Activated gamma-delta T cell (primary cell): ENCODE measurements around the gene SMOC1.
A peak's percentile ranks its signal among the peaks of the same experiment; 100 is the strongest.

Experiments
- DNase-seq: peaks from one replicate; lab custom pipeline; 2025; lab: John Stamatoyannopoulos, UW

The SMOC1 gene

DNA sequence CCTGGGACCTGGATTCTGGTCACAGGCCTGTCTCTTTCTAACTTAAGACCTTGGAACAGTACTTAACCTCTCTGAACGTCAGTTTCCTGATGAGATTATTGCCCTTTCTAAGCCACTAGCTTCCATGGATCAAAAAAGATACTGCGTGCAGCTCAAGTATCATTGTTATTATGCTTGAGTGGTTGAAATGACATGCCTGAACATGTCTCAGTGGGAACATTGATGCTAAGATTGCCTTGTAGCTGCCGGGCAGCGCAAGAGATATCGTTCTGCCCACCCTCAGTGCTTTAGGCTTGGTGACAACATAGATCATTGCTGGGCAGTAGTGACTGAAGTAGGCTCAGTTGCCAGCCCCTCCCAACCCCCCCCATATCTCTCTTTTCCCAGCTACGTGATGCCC is 131.9 kb downstream of the SMOC1 start:
- DNase-seq, result no peak

DNA sequence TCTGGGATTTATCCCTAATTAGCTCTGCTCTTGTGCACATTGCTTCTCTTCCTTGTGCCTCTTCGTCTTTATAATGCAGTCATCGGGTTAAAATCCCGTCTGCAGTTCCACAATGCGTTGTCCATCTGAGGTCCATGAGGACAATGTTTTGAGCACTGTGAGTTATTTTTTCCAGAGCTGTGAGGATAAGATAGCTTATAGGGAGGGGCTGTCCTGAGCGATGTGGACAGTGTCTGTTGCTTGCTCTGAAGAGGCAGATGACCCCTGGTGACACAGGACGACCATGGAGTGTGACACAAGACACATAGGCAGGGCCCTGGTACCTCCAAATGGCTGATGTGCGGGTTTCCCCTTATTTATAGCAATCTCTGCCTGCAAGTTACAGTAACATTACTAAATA is 132.5 kb downstream of the SMOC1 start:
- DNase-seq, result no peak

DNA sequence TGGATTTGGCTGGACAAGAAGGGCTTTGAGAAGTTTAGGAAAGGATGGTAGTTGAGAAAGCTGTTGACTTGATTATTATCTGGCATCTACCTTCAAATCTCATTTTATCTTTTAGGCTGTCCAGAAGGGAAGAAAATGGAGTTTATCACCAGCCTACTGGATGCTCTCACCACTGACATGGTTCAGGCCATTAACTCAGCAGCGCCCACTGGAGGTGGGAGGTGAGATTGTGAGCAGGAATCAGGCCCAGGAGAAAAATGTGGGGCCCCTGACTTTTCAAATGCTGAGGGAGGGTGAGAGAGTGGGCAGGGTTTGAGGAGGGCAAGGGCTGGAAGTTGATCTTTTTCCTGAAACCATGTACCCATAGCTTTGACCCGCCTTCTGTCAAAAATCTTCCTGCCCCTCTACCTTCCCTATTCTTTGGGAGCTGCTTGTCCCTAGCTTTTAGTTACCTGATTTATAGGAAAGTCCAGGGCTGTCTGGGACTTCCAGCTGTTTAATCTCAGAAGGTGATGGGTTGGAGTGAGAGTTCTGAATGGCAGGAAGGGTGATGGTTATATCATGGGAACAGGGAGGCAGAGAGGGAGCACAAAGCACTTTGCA is 134.2 kb downstream of the SMOC1 start:
- no peak for DNase-seq

DNA sequence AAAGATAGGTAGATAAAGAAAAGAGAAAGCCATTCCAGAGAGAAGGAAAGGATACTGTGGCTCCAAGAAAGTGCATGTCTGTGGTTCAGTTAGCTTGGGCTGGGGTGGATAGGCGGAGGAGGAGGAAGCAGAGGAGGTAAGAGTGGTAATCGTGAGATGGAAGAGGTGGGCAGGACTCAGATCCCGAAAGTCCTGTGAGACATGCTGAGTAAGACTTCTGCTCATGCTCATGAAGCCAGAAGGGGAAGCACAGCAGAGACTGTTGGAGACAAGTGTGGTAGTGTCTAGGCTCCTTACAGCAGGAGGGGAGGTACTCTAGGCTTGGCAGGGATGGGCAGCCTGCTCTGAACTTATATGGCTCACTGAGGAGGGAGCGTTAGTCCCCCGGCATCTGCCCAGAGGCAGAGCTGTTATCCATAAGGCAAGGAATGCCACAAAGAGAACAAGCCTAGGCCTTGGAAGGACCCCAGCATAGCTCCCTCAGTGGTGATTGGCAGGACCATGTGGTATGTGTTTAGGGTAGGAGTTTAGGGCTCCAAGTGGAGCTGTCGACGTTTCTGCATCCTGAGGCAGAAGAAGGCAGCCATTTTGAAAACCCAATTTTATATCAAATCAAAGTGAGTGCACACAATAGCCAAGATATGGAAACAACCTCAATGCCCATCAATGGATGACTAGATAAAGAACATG is 135.3 kb downstream of the SMOC1 start:
- no peak for DNase-seq

DNA sequence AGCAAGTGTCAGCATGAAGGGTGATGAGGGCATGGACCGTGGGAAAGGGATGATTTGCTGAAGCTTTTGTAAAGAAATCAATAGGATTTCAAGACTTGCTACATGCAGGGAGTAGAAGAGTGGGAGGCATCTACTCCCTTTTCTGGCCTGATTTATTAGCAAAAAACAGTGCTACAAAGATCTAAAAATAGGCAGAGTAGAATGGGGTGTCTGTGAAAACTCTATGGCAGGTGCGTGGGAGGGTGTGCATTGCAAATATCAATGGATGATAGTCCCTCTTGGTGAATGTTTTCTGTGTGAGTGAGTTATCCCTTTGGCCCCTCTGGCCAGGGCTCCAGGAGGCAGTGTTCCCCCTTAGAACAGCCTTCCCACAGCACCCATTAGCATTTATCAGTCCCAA is 139.0 kb downstream of the SMOC1 start:
- DNase-seq, result no peak

DNA sequence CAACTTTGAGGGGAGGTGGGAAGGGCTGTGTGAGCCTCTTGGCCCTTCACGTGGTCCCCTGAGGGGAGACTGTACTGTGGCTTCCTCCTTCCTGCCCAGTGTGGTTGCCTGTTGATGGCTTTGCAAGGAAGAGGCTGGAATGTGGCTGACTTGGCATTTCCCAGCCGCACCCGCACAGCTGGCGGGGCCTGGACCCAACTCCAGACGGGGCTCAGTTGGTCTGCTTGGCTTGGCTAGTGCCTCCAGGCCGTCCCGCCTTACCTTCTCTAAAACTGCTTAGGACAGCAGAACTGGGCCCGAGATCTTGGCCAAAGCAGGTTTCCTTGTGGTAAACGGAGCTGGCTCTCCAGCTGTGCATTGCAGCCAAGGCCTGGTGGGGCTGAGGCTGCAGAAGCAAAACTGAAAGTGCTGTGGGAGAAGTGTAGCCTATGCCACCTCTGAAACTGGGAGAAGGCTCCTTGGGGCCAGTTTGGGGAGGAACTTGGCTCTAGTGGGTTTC is 139.5 kb downstream of the SMOC1 start:
- DNase-seq, result no peak

DNA sequence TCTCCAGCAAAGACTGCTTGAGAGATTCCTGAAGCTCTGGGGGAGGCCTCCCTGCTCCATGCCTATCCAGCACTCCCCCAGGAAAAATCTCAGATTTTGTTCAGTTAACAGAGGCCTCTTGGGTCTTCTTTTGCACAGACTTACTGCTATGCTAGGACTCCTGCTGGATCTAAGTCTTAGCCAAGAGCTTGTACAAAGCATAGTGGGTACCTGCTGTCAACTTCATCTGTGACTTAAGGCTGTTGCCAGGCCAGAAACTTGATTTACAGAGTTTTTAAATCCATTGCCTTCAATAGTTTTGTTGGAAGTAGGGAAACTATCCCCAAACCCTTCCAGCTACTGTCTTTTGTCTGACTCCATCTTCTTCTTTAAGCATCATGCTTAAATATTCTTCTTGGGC is 140.5 kb downstream of the SMOC1 start:
- no peak for DNase-seq

DNA sequence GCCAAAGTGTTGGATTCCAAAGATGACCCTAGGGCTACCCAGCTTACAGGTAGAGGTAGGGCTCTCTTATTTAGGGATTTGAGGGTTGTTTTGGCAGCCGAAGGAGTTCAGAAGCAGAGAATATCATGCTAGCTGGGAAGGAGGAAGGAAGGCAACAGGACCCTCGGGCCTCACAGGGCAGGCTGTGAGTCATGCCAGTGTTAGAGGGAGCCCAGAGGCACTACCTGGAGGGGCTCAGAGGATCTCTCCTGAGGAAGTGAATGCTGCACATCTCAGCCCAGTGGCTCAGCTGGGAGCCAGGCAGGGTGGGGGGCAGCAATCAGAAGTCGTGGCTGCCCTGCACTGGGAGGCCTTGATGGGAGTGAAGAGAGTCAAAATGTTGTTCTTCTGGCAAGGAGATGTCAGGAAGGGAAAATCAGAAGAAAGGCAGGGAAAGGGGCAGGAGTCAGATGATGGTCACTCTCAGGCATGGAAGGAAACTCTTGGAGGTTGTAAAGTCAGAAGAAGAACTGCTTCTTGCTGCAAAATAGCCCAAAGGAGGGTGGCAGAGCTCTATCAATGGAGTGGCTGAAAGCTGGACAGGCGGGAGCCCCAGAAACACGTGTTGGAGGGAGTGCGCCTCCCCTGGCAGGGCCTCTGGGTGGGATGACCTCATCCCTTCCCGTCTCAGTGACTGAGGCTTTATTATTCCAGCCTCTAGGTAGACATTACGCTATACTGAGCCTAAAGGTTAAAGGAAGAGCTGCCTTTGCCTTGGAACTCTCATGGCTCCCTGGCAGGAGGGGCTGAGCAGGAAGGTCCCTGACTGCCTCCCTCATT is 141.3 kb downstream of the SMOC1 start:
- DNase-seq, result no peak

DNA sequence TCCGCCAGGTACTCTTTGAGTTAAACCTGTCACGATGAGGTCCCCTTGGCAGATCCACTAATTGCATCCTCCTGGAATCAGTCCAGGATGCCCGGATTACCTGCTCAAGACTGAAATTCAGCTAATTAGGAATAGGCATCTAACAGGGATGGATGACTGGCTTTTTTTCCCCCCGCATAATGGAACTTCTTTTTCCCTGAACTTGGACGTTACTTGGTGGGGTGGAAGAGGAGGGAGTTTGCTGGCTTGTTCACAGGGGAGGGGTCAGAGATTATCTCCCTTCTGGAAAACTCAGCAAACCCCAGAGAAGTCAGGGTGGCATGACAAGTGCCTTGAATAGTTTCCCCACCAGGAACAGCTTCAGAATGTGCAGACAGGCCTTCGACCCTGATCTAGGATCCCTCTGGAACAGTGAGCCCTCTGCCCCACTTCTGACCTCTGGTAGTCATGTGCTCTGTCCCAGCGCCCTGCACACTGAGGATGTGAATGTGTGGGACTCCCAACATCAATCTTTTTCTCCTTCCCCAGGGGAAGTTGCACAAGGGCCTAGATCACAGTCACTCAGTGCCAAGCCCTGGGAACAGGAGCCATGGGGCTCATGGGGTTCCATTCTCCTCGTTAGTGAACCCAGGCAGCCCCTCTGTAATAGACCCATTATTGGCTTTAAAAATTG is 142.5 kb downstream of the SMOC1 start:
- no peak for DNase-seq

DNA sequence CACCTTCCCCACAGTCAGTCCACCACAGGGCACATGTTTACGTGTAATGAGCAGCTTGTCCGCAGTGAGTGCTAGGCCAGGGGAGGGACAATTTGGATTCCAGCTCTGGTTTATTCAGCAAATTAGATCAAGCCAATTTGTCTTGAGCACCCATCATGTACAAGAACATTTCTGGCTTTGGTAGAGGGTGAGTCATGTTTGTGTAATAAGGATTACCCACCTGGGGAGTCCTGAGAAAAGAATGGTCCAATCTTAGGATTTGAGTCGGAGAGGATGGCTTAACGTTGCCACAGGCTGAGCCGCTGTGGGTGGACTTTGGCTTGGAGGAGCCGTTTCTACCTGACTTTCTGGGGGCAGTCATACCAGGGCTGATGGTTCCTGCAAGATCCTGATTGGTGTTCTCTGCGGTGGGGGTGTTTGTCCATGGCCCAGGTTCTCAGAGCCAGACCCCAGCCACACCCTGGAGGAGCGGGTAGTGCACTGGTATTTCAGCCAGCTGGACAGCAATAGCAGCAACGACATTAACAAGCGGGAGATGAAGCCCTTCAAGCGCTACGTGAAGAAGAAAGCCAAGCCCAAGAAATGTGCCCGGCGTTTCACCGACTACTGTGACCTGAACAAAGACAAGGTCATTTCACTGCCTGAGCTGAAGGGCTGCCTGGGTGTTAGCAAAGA is 143.7 kb downstream of the SMOC1 start:
- no peak for DNase-seq

DNA sequence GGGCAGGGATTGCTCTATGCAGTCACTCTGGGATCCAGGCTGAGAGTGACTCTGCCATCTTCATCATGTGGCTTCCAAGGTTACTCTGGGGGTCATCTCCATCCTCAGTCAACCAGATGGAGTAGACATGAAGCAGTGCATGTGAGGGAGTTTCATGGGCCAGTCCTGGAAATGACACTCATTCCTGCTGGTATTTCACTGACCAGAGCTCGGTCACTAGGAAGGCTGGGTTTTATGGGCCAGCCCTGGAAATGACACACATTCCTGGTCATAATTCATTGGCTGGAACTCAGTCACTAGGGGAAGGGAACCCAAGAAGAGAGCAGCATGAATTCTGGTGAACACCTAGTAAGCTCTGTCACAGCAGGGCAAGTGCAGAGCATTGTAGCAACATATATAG is 144.7 kb downstream of the SMOC1 start:
- no peak for DNase-seq

DNA sequence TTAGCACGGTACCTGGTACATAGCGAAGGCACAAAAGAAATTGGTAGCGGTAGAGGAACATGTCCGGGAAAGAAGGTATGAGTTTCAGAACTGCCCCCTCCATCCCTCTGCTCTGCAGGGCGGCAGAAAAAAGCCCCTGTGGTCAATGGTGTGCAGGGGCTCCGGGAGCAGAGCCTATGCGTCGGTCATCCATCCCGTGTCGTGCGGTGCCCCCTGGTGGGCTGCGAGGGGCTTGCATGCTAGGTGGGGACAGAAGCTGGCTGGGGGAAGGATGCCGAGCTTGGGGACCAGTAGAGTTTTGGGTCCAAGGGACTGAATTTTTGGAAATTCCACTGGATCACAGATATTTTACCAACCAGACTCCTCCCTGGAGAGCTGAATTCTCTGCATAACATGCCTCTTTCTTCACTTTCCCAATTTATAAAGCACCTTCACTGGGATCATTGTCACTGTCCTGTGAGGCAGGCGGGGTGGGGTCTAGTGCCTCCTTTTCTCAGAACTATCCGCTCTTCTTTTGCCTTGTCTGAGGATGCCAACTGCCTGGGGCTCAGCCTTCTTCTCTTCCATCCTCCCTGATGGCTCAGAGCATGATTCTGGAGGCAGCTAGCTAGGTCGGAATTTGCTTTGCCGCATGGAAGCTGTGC is 148.7 kb downstream of the SMOC1 start:
- peak; percentile 14 for DNase-seq

DNA sequence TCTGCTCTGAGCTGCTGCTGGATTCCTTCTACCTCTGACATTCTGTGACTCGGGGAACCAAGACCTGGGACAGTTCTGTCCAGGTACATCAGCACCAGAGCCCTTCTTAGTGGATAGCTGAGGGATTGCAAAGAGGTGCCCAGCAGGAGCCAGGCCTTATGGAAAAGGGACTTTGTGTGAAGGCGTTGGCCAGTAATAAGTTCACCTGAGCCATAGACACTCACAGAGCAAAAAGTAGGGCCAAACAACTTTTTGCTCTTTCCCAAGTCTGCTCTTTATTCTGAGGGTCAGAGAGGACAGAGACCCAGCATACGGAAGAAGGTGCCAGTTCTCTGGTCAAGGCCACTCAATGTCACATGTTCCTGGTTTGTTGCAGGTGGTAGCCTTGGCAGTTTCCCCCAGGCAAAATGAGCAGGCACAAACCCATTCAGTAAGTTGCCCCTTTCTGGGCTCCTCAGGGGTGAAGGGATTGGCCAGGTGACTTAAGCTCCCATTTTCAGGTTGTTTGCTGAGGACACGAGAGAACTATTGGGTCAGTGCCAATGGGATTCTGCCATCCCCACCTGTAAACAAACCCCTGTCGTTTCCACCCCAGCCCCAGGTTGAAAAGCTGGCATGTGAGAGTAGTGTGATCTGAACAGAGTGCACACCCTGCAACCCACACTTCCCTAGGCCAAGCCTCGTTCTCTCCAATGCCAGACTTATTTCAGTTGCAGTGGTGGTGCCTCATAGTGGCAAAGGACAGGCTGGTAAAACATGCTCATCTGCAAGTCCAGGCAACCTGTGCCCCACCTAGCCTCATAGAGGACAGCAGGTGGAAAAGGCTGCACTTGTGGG is 150.3 kb downstream of the SMOC1 start:
- DNase-seq, result no peak

DNA sequence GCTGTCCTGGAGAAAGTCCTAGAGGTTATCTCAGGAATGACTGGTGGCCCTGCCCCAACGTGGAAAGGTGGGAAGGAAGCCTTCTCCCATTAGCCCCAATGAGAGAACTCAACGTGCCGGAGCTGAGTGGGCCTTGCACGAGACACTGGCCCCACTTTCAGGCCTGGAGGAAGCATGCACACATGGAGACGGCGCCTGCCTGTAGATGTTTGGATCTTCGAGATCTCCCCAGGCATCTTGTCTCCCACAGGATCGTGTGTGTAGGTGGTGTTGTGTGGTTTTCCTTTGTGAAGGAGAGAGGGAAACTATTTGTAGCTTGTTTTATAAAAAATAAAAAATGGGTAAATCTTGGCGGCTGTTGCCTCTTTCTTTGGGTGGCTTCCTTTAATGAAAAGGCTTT is 152.8 kb downstream of the SMOC1 start:
- DNase-seq, result no peak

DNA sequence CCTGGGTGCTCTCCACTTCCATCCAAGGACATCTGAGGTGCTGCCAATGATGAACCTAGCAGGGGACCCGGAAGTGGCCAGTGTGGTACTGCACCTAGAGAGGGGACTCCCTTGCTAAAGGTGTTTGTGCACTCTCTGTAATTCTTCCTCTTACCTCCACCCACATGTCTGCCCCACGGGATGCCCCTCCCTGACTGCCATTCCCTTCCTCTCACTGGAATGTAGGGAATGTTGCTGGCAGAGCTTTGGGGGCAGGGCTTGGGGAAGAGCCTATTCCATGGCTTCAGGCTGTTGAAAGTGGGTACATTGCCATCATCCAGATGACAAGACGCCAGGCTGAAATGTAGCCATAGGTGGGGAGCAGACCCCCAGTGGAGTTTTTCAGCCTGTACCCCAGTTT is 153.2 kb downstream of the SMOC1 start:
- DNase-seq, result no peak

DNA sequence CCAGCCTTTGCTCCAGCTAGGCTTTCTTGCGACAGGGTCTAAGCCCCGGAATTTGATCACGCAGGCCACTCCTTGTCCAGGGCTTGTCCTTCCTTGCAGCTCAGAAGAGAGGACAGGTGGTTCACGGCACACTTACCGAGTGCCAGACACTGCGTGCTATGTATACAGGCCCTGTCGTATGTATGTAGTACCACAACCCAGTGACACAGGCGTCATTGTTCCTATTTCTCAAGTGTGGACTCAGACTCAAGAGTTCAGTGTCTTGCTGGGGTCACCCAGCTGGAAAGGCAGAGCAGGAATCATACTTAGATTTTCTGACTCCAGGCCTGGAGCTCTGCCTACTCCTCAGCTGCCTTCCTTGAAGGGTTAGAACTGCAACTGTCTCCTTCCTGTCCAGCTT is 153.9 kb downstream of the SMOC1 start:
- no peak for DNase-seq

DNA sequence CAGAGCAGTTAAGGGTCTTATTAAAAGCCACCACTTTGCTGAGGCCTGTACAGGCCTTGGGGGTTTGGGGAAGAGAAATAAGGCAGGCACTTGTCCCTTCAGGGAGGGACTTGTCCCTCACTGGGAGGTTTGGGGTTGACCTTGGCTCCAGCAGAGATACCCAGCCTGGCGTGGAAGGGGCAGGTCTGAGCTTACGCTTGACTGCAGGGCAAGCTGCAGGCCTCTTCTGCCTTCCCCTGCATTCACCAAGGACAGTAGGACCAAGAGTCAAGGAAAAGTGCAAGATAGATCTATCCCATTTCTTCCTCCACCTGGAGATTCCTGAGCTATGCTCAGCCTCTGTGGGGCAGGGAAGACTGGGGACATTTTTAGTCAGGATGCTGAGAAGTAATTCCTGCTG is 154.3 kb downstream of the SMOC1 start:
- DNase-seq, result no peak

DNA sequence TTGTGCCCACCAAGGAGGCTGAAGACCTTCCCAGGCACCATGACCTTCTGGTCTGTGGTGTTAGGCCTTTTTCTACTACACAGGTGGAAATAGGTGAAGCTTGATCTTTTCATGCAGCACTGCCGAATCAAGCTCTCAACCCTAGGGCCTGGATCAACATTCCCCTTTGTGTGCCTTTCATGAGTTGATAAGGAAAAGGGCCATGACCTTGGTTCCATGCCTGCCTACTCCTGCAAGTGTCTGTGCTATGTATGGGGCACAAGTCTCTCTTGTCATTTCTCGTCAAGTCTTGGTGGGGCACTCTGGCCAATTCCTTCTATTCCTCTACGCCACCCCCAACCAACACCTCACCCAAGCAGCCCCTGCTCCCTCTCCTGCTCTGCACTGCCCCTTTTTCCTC is 155.0 kb downstream of the SMOC1 start:
- no peak for DNase-seq

DNA sequence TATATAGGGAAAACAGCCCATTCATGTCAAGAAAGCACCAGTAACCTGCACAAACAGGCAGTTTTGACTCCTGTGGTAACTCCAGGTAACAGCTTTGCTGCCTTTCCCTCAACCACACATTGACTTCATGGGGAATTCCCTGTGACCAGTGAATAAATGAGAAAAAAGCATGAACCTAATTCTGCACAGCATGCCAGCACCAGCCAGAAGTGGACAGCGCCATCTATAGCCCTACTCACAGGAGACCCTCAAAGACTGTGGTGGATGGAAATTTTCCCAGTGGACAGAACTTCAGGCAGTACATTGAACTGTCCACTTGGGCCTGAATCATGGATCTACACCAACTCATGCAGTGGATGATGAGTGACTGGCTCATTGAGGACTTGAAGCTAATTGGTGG is 157.4 kb downstream of the SMOC1 start:
- no peak for DNase-seq

DNA sequence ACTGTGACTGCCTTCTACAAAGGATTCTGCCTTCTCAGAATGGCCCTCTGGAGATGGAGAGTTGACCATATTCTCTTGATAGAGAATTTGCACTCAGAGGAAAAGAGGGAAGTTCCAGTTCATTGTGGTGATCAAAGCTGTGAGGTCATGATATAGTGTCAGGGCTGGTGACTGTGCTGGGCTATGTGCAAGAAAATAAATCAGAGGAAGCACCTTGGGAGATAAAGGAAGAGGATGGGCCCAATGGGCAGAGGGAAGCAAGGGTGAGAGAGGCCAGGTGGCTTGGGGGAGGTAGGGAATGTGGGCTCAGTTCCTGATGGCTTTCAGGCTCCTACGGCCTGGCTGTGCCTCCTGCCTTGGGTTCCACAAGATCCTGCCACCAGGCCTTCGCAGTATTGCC is 163.8 kb downstream of the SMOC1 start:
- no peak for DNase-seq

DNA sequence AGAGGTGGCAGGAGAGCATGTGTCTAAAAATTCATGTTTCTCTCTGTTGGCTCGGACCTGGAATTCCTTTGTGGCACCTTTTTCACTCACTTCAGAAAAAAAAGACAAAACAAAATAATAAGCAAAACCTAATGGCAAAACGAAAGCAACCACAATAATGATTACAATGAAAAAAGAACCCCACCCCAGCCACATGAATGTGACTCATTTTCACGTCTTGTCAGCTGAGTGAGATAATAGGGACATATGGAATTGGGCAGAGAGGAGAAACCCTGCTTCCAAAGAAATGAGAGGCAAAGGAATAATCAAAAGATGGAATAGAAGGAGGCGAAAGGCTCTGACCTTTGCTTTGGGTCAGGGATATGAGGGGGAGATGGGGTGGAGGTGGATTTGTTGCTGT is 166.1 kb downstream of the SMOC1 start:
- no peak for DNase-seq
